Measurements from ENCODE around the gene HAND2. TPM values are rescaled to one million over a fixed set of nuclear protein-coding genes. Genes with fewer than 3 reads are reported as not detected.

HAND2 gene
- total RNA-seq, 1 experiment from 2014 or later = 0.31 TPM

DNA sequence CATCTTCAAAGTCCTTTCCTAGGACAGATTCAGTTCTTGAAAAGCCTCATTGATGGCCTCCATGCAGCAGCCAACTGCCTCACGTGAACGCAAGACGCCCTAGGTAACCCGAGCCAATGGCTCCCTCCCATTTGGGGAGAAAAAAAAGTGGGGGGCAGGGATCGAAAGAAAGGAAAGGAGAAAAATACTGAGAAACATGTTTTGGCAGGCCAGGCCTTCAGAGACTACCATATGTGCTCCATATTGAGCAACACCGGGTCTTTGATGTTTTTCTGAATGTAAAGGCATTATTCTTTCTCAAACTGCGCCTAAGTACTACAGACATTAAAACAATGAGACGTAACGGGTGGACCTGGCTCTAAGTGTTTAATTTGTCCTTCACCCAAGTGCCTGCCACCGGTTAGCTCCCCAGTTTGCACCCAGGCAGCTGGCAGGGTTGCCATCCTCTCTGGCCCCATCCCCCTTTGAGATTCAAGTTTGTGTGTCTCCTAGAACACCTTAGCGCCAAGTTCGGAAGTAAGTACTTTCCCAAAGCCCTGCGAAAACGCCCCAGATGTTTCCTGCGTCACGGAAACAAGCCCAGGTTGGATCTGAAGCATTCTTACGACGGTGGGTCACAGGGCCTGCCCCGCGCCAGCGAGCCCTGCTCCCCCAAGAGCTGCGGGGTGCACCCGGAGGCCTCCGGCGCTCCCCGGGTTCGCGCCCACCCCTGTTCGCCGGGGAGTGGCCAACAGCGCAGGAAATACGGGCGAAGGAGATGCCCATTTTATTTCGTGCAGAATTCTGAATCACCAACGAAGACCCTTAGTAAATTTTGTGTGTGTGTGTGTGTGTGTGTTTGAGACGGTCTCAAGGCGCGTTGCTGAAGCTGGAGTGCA is 30.1 kb downstream of the HAND2 start:
- H3K27me3 ChIP-seq (ENCODE audit: control insufficient read depth, insufficient read depth, low read length) = peaks cover 5% of the 10 kb centered on the region
- DNase-seq (ENCODE audit: low read depth, low spot score) (no peak), ATAC-seq (no peak)
- in situ Hi-C loops (cut with HindIII; ENCODE audit: low pct_unique_long_range_greater_than_20kb, low sequenced_read_pairs) = no loop called here
- no peaks in the 10 kb centered on the region for H3K4me1 ChIP-seq (ENCODE audit: control insufficient read depth, insufficient read depth, low read length)
- intact Hi-C loops (cut with micrococcal nuclease; ENCODE audit: unreplicated experiment) = no loop called here
- no peak overlapping the region for H3K27ac ChIP-seq (ENCODE audit: low read length)
- TF ChIP-seq TCF7L2 (IDR thresholded peaks at IDR 0.05; ENCODE audit: low read depth, low read length) = no peak
- no peak overlapping the region for H3K4me3 ChIP-seq (ENCODE audit: low read depth in 2 of 2, low read length in 2 of 2)
- BruUV-seq (replicated peaks) = no TSS peak
- CTCF ChIA-PET = no interaction called here
- no peaks in the 10 kb centered on the region for H3K36me3 ChIP-seq (ENCODE audit: control insufficient read depth, insufficient read depth, low read length)
- no peaks in the 10 kb centered on the region for H3K9me3 ChIP-seq (ENCODE audit: control insufficient read depth, insufficient read depth, low read depth, low read length)
- POLR2A ChIA-PET = no interaction called here

DNA sequence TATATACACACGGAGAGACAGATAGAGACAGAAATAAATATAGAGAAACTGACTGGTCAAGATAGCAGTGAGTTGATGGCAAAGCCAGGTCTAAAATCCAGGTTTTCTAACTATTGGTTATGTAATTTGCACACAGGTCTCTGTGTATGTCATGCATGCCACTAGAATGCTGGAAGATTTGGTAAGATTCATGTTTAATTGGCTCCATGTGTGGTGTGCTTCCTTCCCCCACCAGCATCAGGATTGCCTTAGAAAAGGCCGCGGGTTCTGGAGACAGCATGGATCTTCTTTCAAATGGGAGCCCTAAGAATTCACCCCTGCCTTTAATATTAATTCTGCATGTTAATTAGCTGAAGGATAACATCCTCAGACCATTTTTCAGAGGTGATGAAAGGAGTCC is 31.3 kb downstream of the HAND2 start:
- no peaks in the 10 kb centered on the region for H3K36me3 ChIP-seq (ENCODE audit: control insufficient read depth, insufficient read depth, low read length)
- DNase-seq (ENCODE audit: low read depth, low spot score) = no peak
- no peak overlapping the region for H3K4me3 ChIP-seq (ENCODE audit: low read depth in 2 of 2, low read length in 2 of 2)
- no TSS peak for BruUV-seq (replicated peaks)
- TF ChIP-seq, protein P1, sequence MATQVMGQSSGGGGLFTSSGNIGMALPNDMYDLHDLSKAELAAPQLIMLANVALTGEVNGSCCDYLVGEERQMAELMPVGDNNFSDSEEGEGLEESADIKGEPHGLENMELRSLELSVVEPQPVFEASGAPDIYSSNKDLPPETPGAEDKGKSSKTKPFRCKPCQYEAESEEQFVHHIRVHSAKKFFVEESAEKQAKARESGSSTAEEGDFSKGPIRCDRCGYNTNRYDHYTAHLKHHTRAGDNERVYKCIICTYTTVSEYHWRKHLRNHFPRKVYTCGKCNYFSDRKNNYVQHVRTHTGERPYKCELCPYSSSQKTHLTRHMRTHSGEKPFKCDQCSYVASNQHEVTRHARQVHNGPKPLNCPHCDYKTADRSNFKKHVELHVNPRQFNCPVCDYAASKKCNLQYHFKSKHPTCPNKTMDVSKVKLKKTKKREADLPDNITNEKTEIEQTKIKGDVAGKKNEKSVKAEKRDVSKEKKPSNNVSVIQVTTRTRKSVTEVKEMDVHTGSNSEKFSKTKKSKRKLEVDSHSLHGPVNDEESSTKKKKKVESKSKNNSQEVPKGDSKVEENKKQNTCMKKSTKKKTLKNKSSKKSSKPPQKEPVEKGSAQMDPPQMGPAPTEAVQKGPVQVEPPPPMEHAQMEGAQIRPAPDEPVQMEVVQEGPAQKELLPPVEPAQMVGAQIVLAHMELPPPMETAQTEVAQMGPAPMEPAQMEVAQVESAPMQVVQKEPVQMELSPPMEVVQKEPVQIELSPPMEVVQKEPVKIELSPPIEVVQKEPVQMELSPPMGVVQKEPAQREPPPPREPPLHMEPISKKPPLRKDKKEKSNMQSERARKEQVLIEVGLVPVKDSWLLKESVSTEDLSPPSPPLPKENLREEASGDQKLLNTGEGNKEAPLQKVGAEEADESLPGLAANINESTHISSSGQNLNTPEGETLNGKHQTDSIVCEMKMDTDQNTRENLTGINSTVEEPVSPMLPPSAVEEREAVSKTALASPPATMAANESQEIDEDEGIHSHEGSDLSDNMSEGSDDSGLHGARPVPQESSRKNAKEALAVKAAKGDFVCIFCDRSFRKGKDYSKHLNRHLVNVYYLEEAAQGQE (IDR thresholded peaks at IDR 0.05; ENCODE audit: insufficient read depth in 1 of 2, low read depth in 2 of 2, low read length in 1 of 2) = no peak
- TF ChIP-seq POLR2AphosphoS5 (IDR thresholded peaks at IDR 0.05; ENCODE audit: low read depth, low read length) = no peak
- TF ChIP-seq TCF7L2 (IDR thresholded peaks at IDR 0.05; ENCODE audit: low read depth, low read length) = no peak
- TF ChIP-seq, protein P2, sequence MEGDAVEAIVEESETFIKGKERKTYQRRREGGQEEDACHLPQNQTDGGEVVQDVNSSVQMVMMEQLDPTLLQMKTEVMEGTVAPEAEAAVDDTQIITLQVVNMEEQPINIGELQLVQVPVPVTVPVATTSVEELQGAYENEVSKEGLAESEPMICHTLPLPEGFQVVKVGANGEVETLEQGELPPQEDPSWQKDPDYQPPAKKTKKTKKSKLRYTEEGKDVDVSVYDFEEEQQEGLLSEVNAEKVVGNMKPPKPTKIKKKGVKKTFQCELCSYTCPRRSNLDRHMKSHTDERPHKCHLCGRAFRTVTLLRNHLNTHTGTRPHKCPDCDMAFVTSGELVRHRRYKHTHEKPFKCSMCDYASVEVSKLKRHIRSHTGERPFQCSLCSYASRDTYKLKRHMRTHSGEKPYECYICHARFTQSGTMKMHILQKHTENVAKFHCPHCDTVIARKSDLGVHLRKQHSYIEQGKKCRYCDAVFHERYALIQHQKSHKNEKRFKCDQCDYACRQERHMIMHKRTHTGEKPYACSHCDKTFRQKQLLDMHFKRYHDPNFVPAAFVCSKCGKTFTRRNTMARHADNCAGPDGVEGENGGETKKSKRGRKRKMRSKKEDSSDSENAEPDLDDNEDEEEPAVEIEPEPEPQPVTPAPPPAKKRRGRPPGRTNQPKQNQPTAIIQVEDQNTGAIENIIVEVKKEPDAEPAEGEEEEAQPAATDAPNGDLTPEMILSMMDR (IDR thresholded peaks at IDR 0.05) = no peak
- no peak for TF ChIP-seq SIN3A (IDR thresholded peaks at IDR 0.05; ENCODE audit: borderline replicate concordance, insufficient read depth, low read depth, low read length)
- no peak overlapping the region for H3K27ac ChIP-seq (ENCODE audit: low read length)
- intact Hi-C loops (cut with micrococcal nuclease; ENCODE audit: unreplicated experiment) = no loop called here
- POLR2A ChIA-PET = no interaction called here
- CTCF ChIA-PET = no interaction called here
- ATAC-seq = no peak
- peaks cover 5% of the 10 kb centered on the region for H3K27me3 ChIP-seq (ENCODE audit: control insufficient read depth, insufficient read depth, low read length)
- 0 out of 2 replicates have a peak, but pooled peaks cover 2% of the 10 kb centered on the region for H3K4me1 ChIP-seq (ENCODE audit: control insufficient read depth, insufficient read depth, low read length)
- in situ Hi-C loops (cut with HindIII; ENCODE audit: low pct_unique_long_range_greater_than_20kb, low sequenced_read_pairs) = no loop called here
- H3K9me3 ChIP-seq (ENCODE audit: control insufficient read depth, insufficient read depth, low read depth, low read length) = no peaks in the 10 kb centered on the region

DNA sequence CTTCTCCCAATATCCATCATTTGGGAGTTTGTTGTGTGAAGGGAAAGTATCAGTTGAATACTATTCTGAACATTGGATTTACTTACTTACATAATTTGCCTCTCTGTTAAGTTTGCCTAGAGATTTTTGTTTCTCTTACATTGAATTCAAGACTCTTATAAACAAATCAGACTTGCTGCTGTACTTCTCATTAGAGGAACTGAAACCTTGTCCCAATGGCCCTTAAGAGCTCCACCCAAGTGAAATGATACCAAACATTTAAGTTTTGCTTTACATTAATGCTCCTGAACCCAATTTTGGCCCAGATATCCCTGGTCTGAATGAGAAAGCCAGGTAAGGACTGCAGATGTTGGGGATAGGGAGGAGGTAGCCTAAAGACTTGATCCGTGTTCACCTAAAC is 32.0 kb downstream of the HAND2 start:
- Histone ChIP-seq H3K9me3 (ENCODE audit: control insufficient read depth, insufficient read depth, low read depth, low read length) (no peaks in the 10 kb centered on the region), H3K4me1 (ENCODE audit: control insufficient read depth, insufficient read depth, low read length) (0 out of 2 replicates have a peak, but pooled peaks cover 2% of the 10 kb centered on the region), H3K27ac (ENCODE audit: low read length) (no peak overlapping the region), H3K27me3 (ENCODE audit: control insufficient read depth, insufficient read depth, low read length) (peaks cover 5% of the 10 kb centered on the region), H3K36me3 (ENCODE audit: control insufficient read depth, insufficient read depth, low read length) (no peaks in the 10 kb centered on the region), H3K4me3 (ENCODE audit: low read depth in 2 of 2, low read length in 2 of 2) (no peak overlapping the region)
- TF ChIP-seq TCF7L2 (IDR thresholded peaks at IDR 0.05; ENCODE audit: low read depth, low read length) (no peak), SIN3A (IDR thresholded peaks at IDR 0.05; ENCODE audit: borderline replicate concordance, insufficient read depth, low read depth, low read length) (no peak), POLR2AphosphoS5 (IDR thresholded peaks at IDR 0.05; ENCODE audit: low read depth, low read length) (no peak)
- TF ChIP-seq, protein P1 (IDR thresholded peaks at IDR 0.05; ENCODE audit: insufficient read depth in 1 of 2, low read depth in 2 of 2, low read length in 1 of 2) = no peak
- TF ChIP-seq, protein P2 (IDR thresholded peaks at IDR 0.05) = no peak
- intact Hi-C loops (cut with micrococcal nuclease; ENCODE audit: unreplicated experiment) = no loop called here
- no peak for DNase-seq (ENCODE audit: low read depth, low spot score)
- in situ Hi-C loops (cut with HindIII; ENCODE audit: low pct_unique_long_range_greater_than_20kb, low sequenced_read_pairs) = no loop called here
- BruUV-seq (replicated peaks) = no TSS peak
- ChIA-PET POLR2A (no interaction called here), CTCF (no interaction called here)
- ATAC-seq = no peak
